HEK293 (cell line): ENCODE data around the gene FKBP5.

Source experiments
- CTCF ChIA-PET: fragments of 350-600 bp; formaldehyde crosslinking; extraction: SDS; loops from one replicate; lab custom pipeline; 2021; ENCODE audit warnings: antibody characterized with exemption; lab: Yijun Ruan, JAX
- POLR2A ChIA-PET: fragments of 300-600 bp; formaldehyde crosslinking; extraction: SDS; loops from one replicate; lab custom pipeline; 2020; ENCODE audit warnings: antibody characterized with exemption, inconsistent platforms; lab: Yijun Ruan, JAX
- H3K27ac ChIP-seq: fragments of 200-500 bp; sonication (Bioruptor generic); 2 replicates; pipeline ENCODE4 v1.5.1; 2014; ENCODE audit warnings: low read depth, low read length, control low read depth, inconsistent platforms; ENCODE audit errors: extremely low read depth
- H3K36me3 ChIP-seq, 2 experiments: fragments of 200-500 bp in 1 of 2; sonication (Bioruptor generic) in 1 of 2; 1 replicate in 1 of 2; 2 replicates in 1 of 2; pipeline ENCODE4 v1.5.1; 2014 to 2017; ENCODE audit warnings: inconsistent platforms in 2 of 2, low read length in 2 of 2; ENCODE audit not compliant: control insufficient read depth in 2 of 2, insufficient read depth in 1 of 2
- H3K4me1 ChIP-seq: fragments of 200-500 bp; sonication (Bioruptor generic); 2 replicates; pipeline ENCODE4 v1.5.1; 2014; ENCODE audit warnings: mild to moderate bottlenecking, low read length, inconsistent platforms; ENCODE audit not compliant: control insufficient read depth, insufficient read depth
- H3K4me3 ChIP-seq: 2 replicates; pipeline ENCODE4 v1.5.1; 2011; ENCODE audit warnings: low read depth, mild to moderate bottlenecking, control low read depth, low read length, moderate library complexity
- H3K9me3 ChIP-seq: fragments of 200-500 bp; sonication (Bioruptor generic); 2 replicates; pipeline ENCODE4 v1.5.1; 2014; ENCODE audit warnings: low read depth, low read length, inconsistent platforms; ENCODE audit not compliant: control insufficient read depth, insufficient read depth
- GLI4 ChIP-seq: fragments of 450-650 bp; formaldehyde crosslinking; IDR thresholded peaks from 2 replicates; pipeline ENCODE4 v1.5.1; 2016; ENCODE audit warnings: missing biosample characterization, missing genetic modification characterization
- HOXA7 ChIP-seq: sonication (generic); formaldehyde crosslinking; IDR thresholded peaks from 2 replicates; pipeline ENCODE4 v1.8.1; 2022; ENCODE audit warnings: missing genetic modification reagents, borderline replicate concordance
- MYNN ChIP-seq: fragments of 450-650 bp; formaldehyde crosslinking; IDR thresholded peaks from 2 replicates; pipeline ENCODE4 v1.5.1; 2016; ENCODE audit warnings: missing biosample characterization, missing genetic modification characterization, borderline replicate concordance
- REPIN1 ChIP-seq: fragments of 450-650 bp; formaldehyde crosslinking; IDR thresholded peaks from 2 replicates; pipeline ENCODE4 v1.5.1; 2017; ENCODE audit warnings: missing biosample characterization, missing genetic modification characterization, low read depth
- SP7 ChIP-seq: fragments of 450-650 bp; formaldehyde crosslinking; IDR thresholded peaks from 2 replicates; pipeline ENCODE4 v1.5.1; 2016; ENCODE audit warnings: missing biosample characterization, missing genetic modification characterization
- TCF7L2 ChIP-seq: IDR thresholded peaks from 2 replicates; pipeline ENCODE4 v1.6.1; 2011; ENCODE audit warnings: low read depth, mild to moderate bottlenecking, inconsistent platforms, low read length, moderate library complexity, borderline replicate concordance
- ZBTB1 ChIP-seq: fragments of 450-650 bp; formaldehyde crosslinking; IDR thresholded peaks from 2 replicates; pipeline ENCODE4 v1.5.1; 2016; ENCODE audit warnings: missing biosample characterization, missing genetic modification characterization
- ZBTB17 ChIP-seq: fragments of 450-650 bp; formaldehyde crosslinking; IDR thresholded peaks from 2 replicates; pipeline ENCODE4 v1.5.1; 2016; ENCODE audit warnings: missing biosample characterization, missing genetic modification characterization
- ZFHX2 ChIP-seq: fragments of 450-650 bp; formaldehyde crosslinking; conservative IDR thresholded peaks from 2 replicates; pipeline ENCODE4 v1.5.1; 2016; ENCODE audit warnings: missing biosample characterization, missing genetic modification characterization
- ZFP37 ChIP-seq: fragments of 450-650 bp; formaldehyde crosslinking; IDR thresholded peaks from 2 replicates; pipeline ENCODE4 v1.5.1; 2016; ENCODE audit warnings: missing biosample characterization, missing genetic modification characterization
- ZNF155 ChIP-seq: fragments of 450-650 bp; formaldehyde crosslinking; IDR thresholded peaks from 2 replicates; pipeline ENCODE4 v1.5.1; 2016; ENCODE audit warnings: missing biosample characterization, missing genetic modification characterization
- ZNF16 ChIP-seq: fragments of 450-650 bp; formaldehyde crosslinking; IDR thresholded peaks from 2 replicates; pipeline ENCODE4 v1.5.1; 2016; ENCODE audit warnings: low read depth, missing biosample characterization, missing genetic modification characterization
- ZNF2 ChIP-seq: fragments of 450-650 bp; formaldehyde crosslinking; IDR thresholded peaks from 2 replicates; pipeline ENCODE4 v1.5.1; 2016; ENCODE audit warnings: missing biosample characterization, missing genetic modification characterization
- ZNF211 ChIP-seq: fragments of 450-650 bp; formaldehyde crosslinking; IDR thresholded peaks from 2 replicates; pipeline ENCODE4 v1.5.1; 2016; ENCODE audit warnings: low read depth, missing biosample characterization, missing genetic modification characterization
- ZNF221 ChIP-seq: fragments of 450-650 bp; formaldehyde crosslinking; IDR thresholded peaks from 2 replicates; pipeline ENCODE4 v1.5.1; 2017; ENCODE audit warnings: missing biosample characterization, missing genetic modification characterization, borderline replicate concordance
- ZNF223 ChIP-seq: fragments of 450-650 bp; formaldehyde crosslinking; IDR thresholded peaks from 2 replicates; pipeline ENCODE4 v1.5.1; 2016; ENCODE audit warnings: missing biosample characterization, missing genetic modification characterization
- ZNF600 ChIP-seq: fragments of 450-650 bp; formaldehyde crosslinking; IDR thresholded peaks from 2 replicates; pipeline ENCODE4 v1.5.1; 2016; ENCODE audit warnings: missing biosample characterization, missing genetic modification characterization
- ZNF664 ChIP-seq: fragments of 450-650 bp; formaldehyde crosslinking; IDR thresholded peaks from 2 replicates; pipeline ENCODE4 v1.5.1; 2016; ENCODE audit warnings: missing biosample characterization, missing genetic modification characterization
- ZNF76 ChIP-seq: fragments of 450-650 bp; formaldehyde crosslinking; IDR thresholded peaks from 2 replicates; pipeline ENCODE4; 2016; ENCODE audit warnings: low read depth, missing biosample characterization, missing genetic modification characterization, borderline replicate concordance
- ZNF843 ChIP-seq: fragments of 450-650 bp; formaldehyde crosslinking; IDR thresholded peaks from 2 replicates; pipeline ENCODE4 v1.5.1; 2016; ENCODE audit warnings: missing biosample characterization, missing genetic modification characterization
- ZSCAN16 ChIP-seq: fragments of 450-650 bp; formaldehyde crosslinking; IDR thresholded peaks from 2 replicates; pipeline ENCODE4 v1.5.1; 2016; ENCODE audit warnings: missing biosample characterization, missing genetic modification characterization
- TF ChIP-seq, protein P1 (sequence below): fragments of 450-650 bp; formaldehyde crosslinking; conservative IDR thresholded peaks from 2 replicates; pipeline ENCODE4 v1.5.1; 2016; ENCODE audit warnings: low read depth, missing biosample characterization, missing genetic modification characterization
- TF ChIP-seq, protein P2 (sequence below): fragments of 450-650 bp; formaldehyde crosslinking; IDR thresholded peaks from 2 replicates; pipeline ENCODE4 v1.5.1; 2016; ENCODE audit warnings: missing biosample characterization, missing genetic modification characterization
- TF ChIP-seq, protein P3 (sequence below): fragments of 450-650 bp; formaldehyde crosslinking; IDR thresholded peaks from 2 replicates; pipeline ENCODE4 v1.5.1; 2016; ENCODE audit warnings: missing biosample characterization, missing genetic modification characterization
- TF ChIP-seq, protein P4 (sequence below): fragments of 450-650 bp; IDR thresholded peaks from 2 replicates; pipeline ENCODE4 v1.5.1; 2018; ENCODE audit warnings: missing biosample characterization, mild to moderate bottlenecking, missing genetic modification characterization
- TF ChIP-seq, protein P5 (sequence below): fragments of 450-650 bp; formaldehyde crosslinking; IDR thresholded peaks from 2 replicates; pipeline ENCODE4 v1.5.1; 2017; ENCODE audit warnings: missing biosample characterization, missing genetic modification characterization

FKBP5 gene

DNA sequence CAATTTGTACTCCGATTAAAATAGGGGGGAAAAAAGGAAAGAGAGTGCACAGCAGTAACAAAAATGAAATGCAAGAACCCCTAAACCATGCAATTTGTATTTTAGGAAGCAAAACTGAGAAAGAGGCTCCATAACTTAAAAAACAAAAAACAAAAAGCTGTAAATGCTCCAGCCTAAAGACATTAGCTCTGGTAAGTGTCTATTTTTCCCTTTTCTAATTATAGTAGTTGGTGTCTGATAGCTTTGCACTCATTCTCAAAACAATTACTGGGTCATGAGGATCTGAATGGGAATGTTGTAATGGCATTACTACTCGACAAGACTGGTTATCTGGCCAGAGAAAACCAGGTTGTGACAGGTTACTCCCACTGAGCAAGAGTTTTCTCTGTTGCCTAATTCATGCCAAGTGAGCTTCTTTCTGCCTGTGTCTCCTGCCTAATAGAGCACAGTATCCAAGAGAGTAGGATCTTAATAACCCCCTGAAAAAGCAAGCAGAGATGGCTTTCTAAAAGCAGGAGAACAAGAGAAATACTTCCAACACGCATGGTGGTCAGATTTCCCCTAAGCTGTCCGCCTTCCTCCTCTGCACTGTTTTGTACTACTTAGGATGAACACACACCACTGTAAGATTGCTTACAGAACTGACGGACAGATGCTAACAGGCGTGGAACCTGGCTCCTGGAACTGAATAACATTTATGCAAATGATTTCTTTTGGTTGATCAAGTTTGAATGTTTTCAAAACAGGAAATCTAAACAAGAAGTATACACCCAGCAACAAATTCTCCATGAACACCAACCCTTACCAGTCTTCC lies 86.4 kb downstream of the FKBP5 start (continued):
- TF ChIP-seq ZBTB1 (tag by site-specific recombination), result no peak
- no peak for TF ChIP-seq ZNF223
- no peak for TF ChIP-seq ZFHX2 (tag by site-specific recombination)
- peak; percentile 52 for TF ChIP-seq ZBTB17 (tag by site-specific recombination)
- TF ChIP-seq GLI4, result no peak
- TF ChIP-seq, protein P1, sequence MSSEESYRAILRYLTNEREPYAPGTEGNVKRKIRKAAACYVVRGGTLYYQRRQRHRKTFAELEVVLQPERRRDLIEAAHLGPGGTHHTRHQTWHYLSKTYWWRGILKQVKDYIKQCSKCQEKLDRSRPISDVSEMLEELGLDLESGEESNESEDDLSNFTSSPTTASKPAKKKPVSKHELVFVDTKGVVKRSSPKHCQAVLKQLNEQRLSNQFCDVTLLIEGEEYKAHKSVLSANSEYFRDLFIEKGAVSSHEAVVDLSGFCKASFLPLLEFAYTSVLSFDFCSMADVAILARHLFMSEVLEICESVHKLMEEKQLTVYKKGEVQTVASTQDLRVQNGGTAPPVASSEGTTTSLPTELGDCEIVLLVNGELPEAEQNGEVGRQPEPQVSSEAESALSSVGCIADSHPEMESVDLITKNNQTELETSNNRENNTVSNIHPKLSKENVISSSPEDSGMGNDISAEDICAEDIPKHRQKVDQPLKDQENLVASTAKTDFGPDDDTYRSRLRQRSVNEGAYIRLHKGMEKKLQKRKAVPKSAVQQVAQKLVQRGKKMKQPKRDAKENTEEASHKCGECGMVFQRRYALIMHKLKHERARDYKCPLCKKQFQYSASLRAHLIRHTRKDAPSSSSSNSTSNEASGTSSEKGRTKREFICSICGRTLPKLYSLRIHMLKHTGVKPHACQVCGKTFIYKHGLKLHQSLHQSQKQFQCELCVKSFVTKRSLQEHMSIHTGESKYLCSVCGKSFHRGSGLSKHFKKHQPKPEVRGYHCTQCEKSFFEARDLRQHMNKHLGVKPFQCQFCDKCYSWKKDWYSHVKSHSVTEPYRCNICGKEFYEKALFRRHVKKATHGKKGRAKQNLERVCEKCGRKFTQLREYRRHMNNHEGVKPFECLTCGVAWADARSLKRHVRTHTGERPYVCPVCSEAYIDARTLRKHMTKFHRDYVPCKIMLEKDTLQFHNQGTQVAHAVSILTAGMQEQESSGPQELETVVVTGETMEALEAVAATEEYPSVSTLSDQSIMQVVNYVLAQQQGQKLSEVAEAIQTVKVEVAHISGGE (tag by site-specific recombination), result no peak
- no peak for TF ChIP-seq ZNF16 (tag by site-specific recombination)
- TF ChIP-seq HOXA7 (CRISPR knock-in tag), result no peak
- no peak for TF ChIP-seq ZNF155 (tag by site-specific recombination)
- TF ChIP-seq ZFP37 (tag by site-specific recombination), result no peak
- no peak for TF ChIP-seq ZNF2 (tag by site-specific recombination)
- TF ChIP-seq, protein P2, sequence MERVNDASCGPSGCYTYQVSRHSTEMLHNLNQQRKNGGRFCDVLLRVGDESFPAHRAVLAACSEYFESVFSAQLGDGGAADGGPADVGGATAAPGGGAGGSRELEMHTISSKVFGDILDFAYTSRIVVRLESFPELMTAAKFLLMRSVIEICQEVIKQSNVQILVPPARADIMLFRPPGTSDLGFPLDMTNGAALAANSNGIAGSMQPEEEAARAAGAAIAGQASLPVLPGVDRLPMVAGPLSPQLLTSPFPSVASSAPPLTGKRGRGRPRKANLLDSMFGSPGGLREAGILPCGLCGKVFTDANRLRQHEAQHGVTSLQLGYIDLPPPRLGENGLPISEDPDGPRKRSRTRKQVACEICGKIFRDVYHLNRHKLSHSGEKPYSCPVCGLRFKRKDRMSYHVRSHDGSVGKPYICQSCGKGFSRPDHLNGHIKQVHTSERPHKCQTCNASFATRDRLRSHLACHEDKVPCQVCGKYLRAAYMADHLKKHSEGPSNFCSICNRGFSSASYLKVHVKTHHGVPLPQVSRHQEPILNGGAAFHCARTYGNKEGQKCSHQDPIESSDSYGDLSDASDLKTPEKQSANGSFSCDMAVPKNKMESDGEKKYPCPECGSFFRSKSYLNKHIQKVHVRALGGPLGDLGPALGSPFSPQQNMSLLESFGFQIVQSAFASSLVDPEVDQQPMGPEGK (tag by site-specific recombination), result no peak
- no peak for TF ChIP-seq ZNF76 (tag by site-specific recombination)
- no peak for TF ChIP-seq REPIN1 (tag by site-specific recombination)
- TF ChIP-seq, protein P3, sequence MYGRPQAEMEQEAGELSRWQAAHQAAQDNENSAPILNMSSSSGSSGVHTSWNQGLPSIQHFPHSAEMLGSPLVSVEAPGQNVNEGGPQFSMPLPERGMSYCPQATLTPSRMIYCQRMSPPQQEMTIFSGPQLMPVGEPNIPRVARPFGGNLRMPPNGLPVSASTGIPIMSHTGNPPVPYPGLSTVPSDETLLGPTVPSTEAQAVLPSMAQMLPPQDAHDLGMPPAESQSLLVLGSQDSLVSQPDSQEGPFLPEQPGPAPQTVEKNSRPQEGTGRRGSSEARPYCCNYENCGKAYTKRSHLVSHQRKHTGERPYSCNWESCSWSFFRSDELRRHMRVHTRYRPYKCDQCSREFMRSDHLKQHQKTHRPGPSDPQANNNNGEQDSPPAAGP, result no peak
- no peak for TF ChIP-seq ZNF221 (tag by site-specific recombination)

DNA sequence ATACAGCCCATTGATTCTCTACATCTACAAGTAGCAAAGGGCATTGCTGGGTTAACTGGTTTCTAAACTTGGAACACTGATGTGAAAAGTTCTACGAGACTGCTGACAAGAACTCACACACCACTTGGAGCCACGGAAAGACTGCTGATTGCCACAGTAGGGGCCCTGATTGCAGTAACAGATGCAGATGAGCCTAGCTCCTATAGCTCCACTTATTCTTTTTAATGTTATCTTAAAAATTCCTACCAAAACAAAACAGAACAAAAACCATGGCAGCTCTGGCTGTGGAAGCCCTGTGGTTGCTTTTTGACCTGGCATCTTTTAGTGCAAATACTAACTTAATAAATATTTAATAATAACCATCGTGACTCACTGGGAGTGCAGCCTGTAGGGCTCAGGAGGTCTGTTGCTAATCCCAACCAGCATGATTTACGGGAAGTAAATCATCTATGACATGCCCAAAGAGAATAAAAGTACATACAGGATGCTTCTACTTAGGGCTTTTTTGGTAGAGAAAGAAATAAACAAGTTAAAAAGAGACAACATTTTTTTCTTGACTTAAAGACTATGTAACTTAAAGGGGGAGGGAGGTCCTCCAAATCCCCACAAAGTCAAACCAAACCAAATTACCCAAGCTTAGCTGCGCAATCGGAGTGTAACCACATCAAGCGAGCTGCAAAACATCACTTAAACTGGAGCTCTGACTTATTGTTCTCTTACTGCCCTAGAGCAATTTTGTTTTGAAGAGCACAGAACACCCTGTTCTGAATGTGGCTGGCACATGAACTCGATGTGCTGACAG lies 87.2 kb downstream of the FKBP5 start:
- Histone ChIP-seq H3K9me3 (no peaks in the 10 kb centered on the region), H3K27ac (no peak overlapping the region), H3K36me3 (no peaks in the 10 kb centered on the region; a peak in 1 of 3 replicates), H3K4me3 (no peak overlapping the region), H3K4me1 (peaks cover 35% of the 10 kb centered on the region)
- POLR2A ChIA-PET, result interaction anchor here (1.2 to 1.9 kb wide), 2 partner anchors 11 to 426 kb away, joined by 4 to 6 read pairs; partner anchors contain the start of gene MAPK14
- CTCF ChIA-PET, result interaction anchor here (0.7 to 6.4 kb wide), 7 partner anchors 9 to 135 kb away, joined by 3 to 36 read pairs (median 6); partner anchors contain the start of gene ARMC12
- TF ChIP-seq SP7 (tag by site-specific recombination) (peak; percentile 84), ZNF843 (tag by site-specific recombination) (peak; percentile 55), ZNF664 (tag by site-specific recombination) (no peak), ZNF211 (tag by site-specific recombination) (no peak), MYNN (no peak), TCF7L2 (peak; percentile 32; the same call in 1 of the 2 replicates), ZNF600 (peak; percentile 70; the same call in 1 of the 2 replicates), ZSCAN16 (tag by site-specific recombination) (0 out of 2 replicates have a peak, but pooled peaks have one; percentile 44)
- TF ChIP-seq, protein P4, sequence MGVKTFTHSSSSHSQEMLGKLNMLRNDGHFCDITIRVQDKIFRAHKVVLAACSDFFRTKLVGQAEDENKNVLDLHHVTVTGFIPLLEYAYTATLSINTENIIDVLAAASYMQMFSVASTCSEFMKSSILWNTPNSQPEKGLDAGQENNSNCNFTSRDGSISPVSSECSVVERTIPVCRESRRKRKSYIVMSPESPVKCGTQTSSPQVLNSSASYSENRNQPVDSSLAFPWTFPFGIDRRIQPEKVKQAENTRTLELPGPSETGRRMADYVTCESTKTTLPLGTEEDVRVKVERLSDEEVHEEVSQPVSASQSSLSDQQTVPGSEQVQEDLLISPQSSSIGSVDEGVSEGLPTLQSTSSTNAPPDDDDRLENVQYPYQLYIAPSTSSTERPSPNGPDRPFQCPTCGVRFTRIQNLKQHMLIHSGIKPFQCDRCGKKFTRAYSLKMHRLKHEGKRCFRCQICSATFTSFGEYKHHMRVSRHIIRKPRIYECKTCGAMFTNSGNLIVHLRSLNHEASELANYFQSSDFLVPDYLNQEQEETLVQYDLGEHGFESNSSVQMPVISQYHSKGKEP (tag by site-specific recombination), result peak; percentile 78; the same call in 1 of the 2 replicates
- TF ChIP-seq, protein P5, sequence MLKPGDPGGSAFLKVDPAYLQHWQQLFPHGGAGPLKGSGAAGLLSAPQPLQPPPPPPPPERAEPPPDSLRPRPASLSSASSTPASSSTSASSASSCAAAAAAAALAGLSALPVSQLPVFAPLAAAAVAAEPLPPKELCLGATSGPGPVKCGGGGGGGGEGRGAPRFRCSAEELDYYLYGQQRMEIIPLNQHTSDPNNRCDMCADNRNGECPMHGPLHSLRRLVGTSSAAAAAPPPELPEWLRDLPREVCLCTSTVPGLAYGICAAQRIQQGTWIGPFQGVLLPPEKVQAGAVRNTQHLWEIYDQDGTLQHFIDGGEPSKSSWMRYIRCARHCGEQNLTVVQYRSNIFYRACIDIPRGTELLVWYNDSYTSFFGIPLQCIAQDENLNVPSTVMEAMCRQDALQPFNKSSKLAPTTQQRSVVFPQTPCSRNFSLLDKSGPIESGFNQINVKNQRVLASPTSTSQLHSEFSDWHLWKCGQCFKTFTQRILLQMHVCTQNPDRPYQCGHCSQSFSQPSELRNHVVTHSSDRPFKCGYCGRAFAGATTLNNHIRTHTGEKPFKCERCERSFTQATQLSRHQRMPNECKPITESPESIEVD (tag by site-specific recombination), result peak; percentile 69
